GM23338 (cell line): ENCODE results near the gene DOK1. TPM values are rescaled to one million over a fixed set of nuclear protein-coding genes. Genes with fewer than 3 reads are reported as not detected.

Experiments used
- ATAC-seq: fragments of 200-7000 bp; cut with Tn5 transposase; 3 replicates; pipeline ENCODE4 v1.9.1; 2020
- DNase-seq: peaks from one replicate; pipeline ENCODE4 v3.0.0-alpha.2; 2015; ENCODE audit warnings: low spot score
- H2AFZ ChIP-seq: fragments of 200-600 bp; sonication (generic); 2 replicates; pipeline ENCODE4 v1.8.0; 2016; ENCODE audit warnings: antibody characterized with exemption, mild to moderate bottlenecking, moderate library complexity
- H3F3A ChIP-seq: fragments of 200-600 bp; sonication (generic); replicated peaks from 2 replicates; pipeline ENCODE4 v1.8.0; 2017; ENCODE audit warnings: antibody characterized with exemption, mixed run types, low read depth
- H3K27ac ChIP-seq: fragments of 200-600 bp; sonication (generic); 2 replicates; pipeline ENCODE4 v1.6.1; 2016; ENCODE audit warnings: low read depth
- H3K27me3 ChIP-seq: fragments of 200-600 bp; sonication (generic); 2 replicates; pipeline ENCODE4 v1.8.0; 2016; ENCODE audit warnings: mild to moderate bottlenecking, mixed run types, moderate library complexity; ENCODE audit not compliant: insufficient read depth
- H3K36me3 ChIP-seq: fragments of 200-600 bp; sonication (generic); 2 replicates; pipeline ENCODE4 v1.8.0; 2016; ENCODE audit warnings: mild to moderate bottlenecking; ENCODE audit not compliant: insufficient read depth
- H3K4me1 ChIP-seq: fragments of 200-600 bp; sonication (generic); 2 replicates; pipeline ENCODE4 v1.8.0; 2016; ENCODE audit warnings: mild to moderate bottlenecking, moderate library complexity; ENCODE audit not compliant: insufficient read depth
- H3K4me2 ChIP-seq: fragments of 200-600 bp; sonication (generic); 2 replicates; pipeline ENCODE4 v1.7.1; 2017; ENCODE audit warnings: mixed run types
- H3K4me3 ChIP-seq: fragments of 200-600 bp; sonication (generic); 2 replicates; pipeline ENCODE4 v1.6.1; 2016; ENCODE audit warnings: mixed run types
- H3K79me2 ChIP-seq: fragments of 200-600 bp; sonication (generic); replicated peaks from 2 replicates; pipeline ENCODE4 v1.8.0; 2017; ENCODE audit warnings: mild to moderate bottlenecking; ENCODE audit not compliant: insufficient read depth
- H3K9me2 ChIP-seq: fragments of 200-600 bp; sonication (generic); 2 replicates; pipeline ENCODE4 v1.8.0; 2017; ENCODE audit not compliant: insufficient read depth
- H4K20me1 ChIP-seq: fragments of 200-600 bp; sonication (generic); replicated peaks from 2 replicates; pipeline ENCODE4 v1.8.0; 2017; ENCODE audit warnings: mild to moderate bottlenecking; ENCODE audit not compliant: insufficient read depth
- H3K27ac Mint-ChIP-seq: 2 replicates; pipeline ENCODE4 v1.8.0; 2020; ENCODE audit warnings: inconsistent platforms, mild to moderate bottlenecking, moderate library complexity, mixed read lengths
- H3K27me3 Mint-ChIP-seq: 3 replicates; pipeline ENCODE4 v1.8.0; 2022; ENCODE audit warnings: low read depth, mild to moderate bottlenecking, moderate library complexity, mixed read lengths, inconsistent platforms; ENCODE audit not compliant: insufficient read depth, poor library complexity
- H3K36me3 Mint-ChIP-seq: 3 replicates; pipeline ENCODE4 v1.8.0; 2021; ENCODE audit warnings: low read depth, mild to moderate bottlenecking, inconsistent platforms, moderate library complexity, mixed read lengths
- H3K4me1 Mint-ChIP-seq: 3 replicates; pipeline ENCODE4 v1.8.0; 2020; ENCODE audit warnings: mild to moderate bottlenecking, inconsistent platforms, mixed read lengths
- H3K4me3 Mint-ChIP-seq: 3 replicates; pipeline ENCODE4 v1.8.0; 2021; ENCODE audit warnings: moderate library complexity, mild to moderate bottlenecking, inconsistent platforms, mixed read lengths
- H3K9me3 Mint-ChIP-seq: 3 replicates; pipeline ENCODE4 v1.8.0; 2020; ENCODE audit warnings: moderate library complexity, mild to moderate bottlenecking, inconsistent platforms, mixed read lengths
- CREB1 ChIP-seq: fragments of 250-450 bp; sonication (Bioruptor Pico); IDR thresholded peaks from 2 replicates; pipeline ENCODE4 v1.5.0; 2020; ENCODE audit warnings: low read depth, mild to moderate bottlenecking, moderate library complexity
- CTCF ChIP-seq, 2 experiments: fragments of 200-600 bp in 1 of 2; sonication (generic) in 1 of 2; conservative IDR thresholded peaks; 2 replicates each; pipeline versions ENCODE4 v1.5.1 to v1.6.1; 2016 to 2017; ENCODE audit warnings: antibody characterized with exemption in 2 of 2, low read depth in 2 of 2, mild to moderate bottlenecking in 2 of 2, moderate library complexity in 1 of 2
- ETS1 ChIP-seq: IDR thresholded peaks from 2 replicates; pipeline ENCODE4 v1.6.1; 2016; ENCODE audit warnings: antibody characterized with exemption
- EZH2 ChIP-seq: fragments of 200-600 bp; sonication (generic); IDR thresholded peaks from one replicate; pipeline ENCODE4 v1.8.0; 2017; ENCODE audit warnings: antibody characterized with exemption, mild to moderate bottlenecking, low read depth; ENCODE audit not compliant: unreplicated experiment
- EZH2phosphoT487 ChIP-seq: fragments of 200-600 bp; sonication (generic); IDR thresholded peaks from one replicate; pipeline ENCODE4 v1.8.1; 2018; ENCODE audit warnings: antibody characterized with exemption; ENCODE audit not compliant: unreplicated experiment
- JUNB ChIP-seq: IDR thresholded peaks from one replicate; pipeline ENCODE4 v1.6.1; 2016; ENCODE audit warnings: antibody characterized with exemption; ENCODE audit not compliant: unreplicated experiment
- NANOG ChIP-seq: IDR thresholded peaks from 2 replicates; pipeline ENCODE4 v1.6.1; 2016; ENCODE audit warnings: antibody characterized with exemption, borderline replicate concordance
- POLR2AphosphoS5 ChIP-seq: IDR thresholded peaks from 2 replicates; pipeline ENCODE4 v1.6.1; 2016; ENCODE audit warnings: antibody characterized with exemption, low read depth
- REST ChIP-seq: IDR thresholded peaks from one replicate; pipeline ENCODE4 v1.6.1; 2018; ENCODE audit warnings: antibody characterized with exemption; ENCODE audit not compliant: unreplicated experiment
- STAT1 ChIP-seq: IDR thresholded peaks from one replicate; pipeline ENCODE4 v1.6.1; 2016; ENCODE audit warnings: antibody characterized with exemption; ENCODE audit not compliant: unreplicated experiment
- ZNF114 ChIP-seq: fragments of 250-450 bp; sonication (Bioruptor Pico); IDR thresholded peaks from 2 replicates; pipeline ENCODE4 v1.5.0; 2020; ENCODE audit warnings: mild to moderate bottlenecking, moderate library complexity
- ZNF331 ChIP-seq: fragments of 250-450 bp; sonication (Bioruptor Pico); IDR thresholded peaks from 2 replicates; pipeline ENCODE4 v1.5.0; 2020; ENCODE audit warnings: low read depth, mild to moderate bottlenecking, moderate library complexity
- ZNF462 ChIP-seq: fragments of 250-450 bp; sonication (Bioruptor Pico); IDR thresholded peaks from 2 replicates; pipeline ENCODE4 v1.5.0; 2020; ENCODE audit warnings: mild to moderate bottlenecking, moderate library complexity
- polyA plus RNA-seq: library from polyadenylated mRNA; unstranded; fragments of >200 nt; fragmentation: Nextera tagmentation; extraction: Ambion mirVana; gene quantifications from 2 replicates; pipeline ENCODE4 v1.2.1, GENCODE V29; 2016
- total RNA-seq: library from RNA; depleted of rRNA; stranded (reverse); fragments of >200 nt; shearing (Covaris generic); gene quantifications from 2 replicates; pipeline ENCODE4 v1.2.3, GENCODE V29; 2014

Gene DOK1
- total and polyA plus RNA-seq, 2 experiments from 2014 or later, result 3.9 to 15.5 TPM

GRCh38 chr2:74603282-74604000 lies 48.9 kb downstream of the DOK1 start:
- H3K27me3 Mint-ChIP-seq, result no peaks in the 10 kb centered on the region
- H3K36me3 Mint-ChIP-seq, result no peaks in the 10 kb centered on the region
- H3K27ac ChIP-seq, result no peak overlapping the region
- no peaks in the 10 kb centered on the region for H3K4me1 Mint-ChIP-seq
- TF ChIP-seq STAT1 (no peak), NANOG (no peak), ETS1 (no peak), ZNF114 (CRISPR knock-in tag) (no peak), CTCF (conservative IDR thresholded peaks at IDR 0.05; ENCODE audit: low read depth in 2 of 2) (no peak), JUNB (no peak), CREB1 (CRISPR knock-in tag) (no peak), POLR2AphosphoS5 (no peak), ZNF462 (CRISPR knock-in tag) (no peak), EZH2phosphoT487 (no peak), EZH2 (no peak), REST (no peak), ZNF331 (CRISPR knock-in tag) (no peak)
- H2AFZ ChIP-seq, result no peak overlapping the region
- no peak for DNase-seq
- H3K9me2 ChIP-seq, result no peaks in the 10 kb centered on the region
- no peak overlapping the region for H3K4me2 ChIP-seq
- no peak for ATAC-seq
- no peaks in the 10 kb centered on the region for H3K27me3 ChIP-seq
- H3K4me3 ChIP-seq, result no peak overlapping the region
- H3K4me3 Mint-ChIP-seq, result no peak overlapping the region
- H3K9me3 Mint-ChIP-seq, result no peaks in the 10 kb centered on the region
- no peaks in the 10 kb centered on the region for H3K36me3 ChIP-seq
- no peaks in the 10 kb centered on the region for H3F3A ChIP-seq
- H3K27ac Mint-ChIP-seq, result no peak overlapping the region
- H4K20me1 ChIP-seq, result peaks cover 2% of the 10 kb centered on the region; the same call in 1 of the 2 replicates
- H3K79me2 ChIP-seq, result no peaks in the 10 kb centered on the region
- no peaks in the 10 kb centered on the region for H3K4me1 ChIP-seq
